ENCODE data around the gene PPARG. TPM values are rescaled to one million over a fixed set of nuclear protein-coding genes. Genes with fewer than 3 reads are reported as not detected.

The PPARG gene
- polyA plus RNA-seq, 1 donor (not counting 4 experiments of a cell fraction or from before 2014, with no cell fraction given) = 3.1 TPM

DNA sequence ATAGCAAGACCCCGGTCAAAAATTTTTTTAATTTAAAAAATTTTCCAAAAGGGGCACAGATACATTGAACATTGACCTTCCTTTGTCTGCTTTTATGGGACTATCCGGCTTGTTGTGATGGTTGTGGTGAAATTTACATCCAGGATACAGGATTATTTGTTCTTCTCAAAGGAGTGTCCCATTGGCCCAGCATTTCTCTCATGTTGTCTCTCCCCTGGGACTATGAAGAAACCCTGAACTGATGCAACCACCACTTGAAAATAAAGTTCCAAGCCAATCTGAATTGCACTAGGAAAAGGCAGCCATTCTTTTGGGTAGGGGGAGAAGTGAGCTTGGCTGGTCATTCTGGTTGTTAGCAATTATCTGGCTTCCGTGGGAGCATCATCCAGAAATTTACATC is 58.4 kb downstream of the PPARG start:
- no peak for FAIRE-seq
- dilution Hi-C loops (cut with MboI; ENCODE audit: extremely low pct_ligation_motif_present, low sequenced_read_pairs) = no loop called here
- no peaks in the 10 kb centered on the region for H4K20me1 ChIP-seq (ENCODE audit: control insufficient read depth, extremely low read depth, insufficient read depth, low read length)

DNA sequence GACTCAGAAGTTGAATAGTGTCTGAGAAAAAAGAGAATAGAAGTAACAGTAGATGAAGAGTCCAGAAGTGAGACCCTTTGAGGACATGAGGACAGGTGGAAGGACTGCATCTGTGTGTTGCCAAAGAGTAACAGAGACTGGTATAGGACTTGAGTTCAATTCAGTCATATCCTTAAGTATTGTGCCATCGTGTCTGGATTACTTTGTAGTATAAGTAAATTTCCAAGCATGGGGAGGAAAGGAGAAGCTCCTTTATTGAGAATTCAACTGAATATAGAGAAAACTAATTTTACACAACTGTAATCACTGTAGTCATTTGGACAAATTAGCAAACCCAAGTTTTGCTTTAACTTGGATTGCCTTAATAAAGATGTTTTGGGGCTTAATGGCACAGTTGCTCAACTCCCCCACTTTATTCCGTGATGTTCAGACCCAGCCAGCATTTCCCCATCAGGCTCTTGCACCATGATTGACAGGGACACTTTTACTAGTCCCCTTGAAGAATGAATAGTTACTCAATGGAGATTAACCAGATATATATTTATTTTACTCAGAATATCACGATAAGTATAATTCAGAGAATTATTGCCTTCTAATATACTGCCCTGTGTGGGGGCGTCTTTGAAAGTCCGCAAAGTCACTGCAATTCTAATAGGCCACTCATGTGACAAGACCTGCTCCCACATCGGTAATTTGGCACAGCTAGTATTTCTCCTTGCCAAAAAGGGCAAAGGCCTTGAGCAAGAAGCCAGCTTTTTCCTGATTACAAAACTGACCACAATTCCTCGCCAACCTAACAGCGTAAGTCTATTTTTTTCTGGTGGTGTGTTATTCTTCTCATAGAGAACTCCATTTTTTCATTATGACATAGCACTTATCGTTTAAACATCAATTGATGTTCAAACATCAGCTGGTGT is 61.3 kb downstream of the PPARG start:
- Histone ChIP-seq H3K9me3 (ENCODE audit: control insufficient read depth, low read depth, low read length) (no peaks in the 10 kb centered on the region), H3K27me3 (ENCODE audit: control insufficient read depth, extremely low read depth, insufficient read depth, low read length) (no peaks in the 10 kb centered on the region), H3K27ac (ENCODE audit: control insufficient read depth, insufficient read depth, low read length) (no peak overlapping the region), H3K9me1 (ENCODE audit: control insufficient read depth, extremely low read depth, insufficient read depth, low read length) (no peaks in the 10 kb centered on the region), H3K4me2 (ENCODE audit: control insufficient read depth, extremely low read depth, insufficient read depth, low read depth, low read length) (no peak overlapping the region), H3K79me2 (ENCODE audit: control insufficient read depth, insufficient read depth, low read length) (no peaks in the 10 kb centered on the region), H3K36me3 (ENCODE audit: control insufficient read depth in 2 of 2, extremely low read depth in 1 of 2, insufficient read depth in 2 of 2, low read length in 2 of 2) (no peaks in the 10 kb centered on the region), H3K4me1 (ENCODE audit: control insufficient read depth, extremely low read depth, insufficient read depth, low read length) (peaks cover 11% of the 10 kb centered on the region), H3K4me3 (ENCODE audit: control insufficient read depth in 2 of 3, extremely low read depth in 1 of 3, insufficient read depth in 2 of 3, low read depth in 1 of 3, low read length in 3 of 3) (no peak overlapping the region), H2AFZ (ENCODE audit: control insufficient read depth, low read length) (no peak overlapping the region), H3K9ac (ENCODE audit: control insufficient read depth, extremely low read depth, insufficient read depth, low read length) (no peak overlapping the region), H4K20me1 (ENCODE audit: control insufficient read depth, extremely low read depth, insufficient read depth, low read length) (no peaks in the 10 kb centered on the region)
- no peak for DNase-seq (ENCODE audit: low read depth, low spot score)
- no peak for TF ChIP-seq EZH2 (IDR thresholded peaks at IDR 0.05; ENCODE audit: low read length)
- TF ChIP-seq, protein P1, sequence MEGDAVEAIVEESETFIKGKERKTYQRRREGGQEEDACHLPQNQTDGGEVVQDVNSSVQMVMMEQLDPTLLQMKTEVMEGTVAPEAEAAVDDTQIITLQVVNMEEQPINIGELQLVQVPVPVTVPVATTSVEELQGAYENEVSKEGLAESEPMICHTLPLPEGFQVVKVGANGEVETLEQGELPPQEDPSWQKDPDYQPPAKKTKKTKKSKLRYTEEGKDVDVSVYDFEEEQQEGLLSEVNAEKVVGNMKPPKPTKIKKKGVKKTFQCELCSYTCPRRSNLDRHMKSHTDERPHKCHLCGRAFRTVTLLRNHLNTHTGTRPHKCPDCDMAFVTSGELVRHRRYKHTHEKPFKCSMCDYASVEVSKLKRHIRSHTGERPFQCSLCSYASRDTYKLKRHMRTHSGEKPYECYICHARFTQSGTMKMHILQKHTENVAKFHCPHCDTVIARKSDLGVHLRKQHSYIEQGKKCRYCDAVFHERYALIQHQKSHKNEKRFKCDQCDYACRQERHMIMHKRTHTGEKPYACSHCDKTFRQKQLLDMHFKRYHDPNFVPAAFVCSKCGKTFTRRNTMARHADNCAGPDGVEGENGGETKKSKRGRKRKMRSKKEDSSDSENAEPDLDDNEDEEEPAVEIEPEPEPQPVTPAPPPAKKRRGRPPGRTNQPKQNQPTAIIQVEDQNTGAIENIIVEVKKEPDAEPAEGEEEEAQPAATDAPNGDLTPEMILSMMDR (optimal IDR thresholded peaks at IDR 0.05 in 1 of 3, IDR thresholded peaks at IDR 0.05 in 1 of 3, conservative IDR thresholded peaks at IDR 0.05 in 1 of 3; ENCODE audit: extremely low read depth in 1 of 3, insufficient read depth in 2 of 3, low read length in 3 of 3) = no peak
- FAIRE-seq = no peak
- dilution Hi-C loops (cut with MboI; ENCODE audit: extremely low pct_ligation_motif_present, low sequenced_read_pairs) = no loop called here

More for the DNA sequence above, 58.4 kb downstream of the PPARG start:
- no peaks in the 10 kb centered on the region for H3K9me1 ChIP-seq (ENCODE audit: control insufficient read depth, extremely low read depth, insufficient read depth, low read length)
- H3K27me3 ChIP-seq (ENCODE audit: control insufficient read depth, extremely low read depth, insufficient read depth, low read length) = no peaks in the 10 kb centered on the region
- DNase-seq (ENCODE audit: low read depth, low spot score) = no peak
- H3K4me2 ChIP-seq (ENCODE audit: control insufficient read depth, extremely low read depth, insufficient read depth, low read depth, low read length) = no peak overlapping the region
- H3K9me3 ChIP-seq (ENCODE audit: control insufficient read depth, low read depth, low read length) = no peaks in the 10 kb centered on the region
- H3K9ac ChIP-seq (ENCODE audit: control insufficient read depth, extremely low read depth, insufficient read depth, low read length) = no peak overlapping the region
- no peak overlapping the region for H3K4me3 ChIP-seq (ENCODE audit: control insufficient read depth in 2 of 3, extremely low read depth in 1 of 3, insufficient read depth in 2 of 3, low read depth in 1 of 3, low read length in 3 of 3)
- no peak overlapping the region for H3K27ac ChIP-seq (ENCODE audit: control insufficient read depth, insufficient read depth, low read length)
- H3K36me3 ChIP-seq (ENCODE audit: control insufficient read depth in 2 of 2, extremely low read depth in 1 of 2, insufficient read depth in 2 of 2, low read length in 2 of 2) = no peaks in the 10 kb centered on the region
- no peaks in the 10 kb centered on the region for H3K79me2 ChIP-seq (ENCODE audit: control insufficient read depth, insufficient read depth, low read length)
- TF ChIP-seq EZH2 (IDR thresholded peaks at IDR 0.05; ENCODE audit: low read length) = no peak
- H3K4me1 ChIP-seq (ENCODE audit: control insufficient read depth, extremely low read depth, insufficient read depth, low read length) = peaks cover 19% of the 10 kb centered on the region
- H2AFZ ChIP-seq (ENCODE audit: control insufficient read depth, low read length) = no peak overlapping the region
